Measurements from ENCODE around the gene RAB36. TPM values are rescaled to one million over a fixed set of nuclear protein-coding genes. Genes with fewer than 3 reads are reported as not detected.

The RAB36 gene, protein sequence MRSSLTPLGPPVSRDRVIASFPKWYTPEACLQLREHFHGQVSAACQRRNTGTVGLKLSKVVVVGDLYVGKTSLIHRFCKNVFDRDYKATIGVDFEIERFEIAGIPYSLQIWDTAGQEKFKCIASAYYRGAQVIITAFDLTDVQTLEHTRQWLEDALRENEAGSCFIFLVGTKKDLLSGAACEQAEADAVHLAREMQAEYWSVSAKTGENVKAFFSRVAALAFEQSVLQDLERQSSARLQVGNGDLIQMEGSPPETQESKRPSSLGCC
- total RNA-seq = 1.1 and 3.3 TPM in 2 replicates

DNA sequence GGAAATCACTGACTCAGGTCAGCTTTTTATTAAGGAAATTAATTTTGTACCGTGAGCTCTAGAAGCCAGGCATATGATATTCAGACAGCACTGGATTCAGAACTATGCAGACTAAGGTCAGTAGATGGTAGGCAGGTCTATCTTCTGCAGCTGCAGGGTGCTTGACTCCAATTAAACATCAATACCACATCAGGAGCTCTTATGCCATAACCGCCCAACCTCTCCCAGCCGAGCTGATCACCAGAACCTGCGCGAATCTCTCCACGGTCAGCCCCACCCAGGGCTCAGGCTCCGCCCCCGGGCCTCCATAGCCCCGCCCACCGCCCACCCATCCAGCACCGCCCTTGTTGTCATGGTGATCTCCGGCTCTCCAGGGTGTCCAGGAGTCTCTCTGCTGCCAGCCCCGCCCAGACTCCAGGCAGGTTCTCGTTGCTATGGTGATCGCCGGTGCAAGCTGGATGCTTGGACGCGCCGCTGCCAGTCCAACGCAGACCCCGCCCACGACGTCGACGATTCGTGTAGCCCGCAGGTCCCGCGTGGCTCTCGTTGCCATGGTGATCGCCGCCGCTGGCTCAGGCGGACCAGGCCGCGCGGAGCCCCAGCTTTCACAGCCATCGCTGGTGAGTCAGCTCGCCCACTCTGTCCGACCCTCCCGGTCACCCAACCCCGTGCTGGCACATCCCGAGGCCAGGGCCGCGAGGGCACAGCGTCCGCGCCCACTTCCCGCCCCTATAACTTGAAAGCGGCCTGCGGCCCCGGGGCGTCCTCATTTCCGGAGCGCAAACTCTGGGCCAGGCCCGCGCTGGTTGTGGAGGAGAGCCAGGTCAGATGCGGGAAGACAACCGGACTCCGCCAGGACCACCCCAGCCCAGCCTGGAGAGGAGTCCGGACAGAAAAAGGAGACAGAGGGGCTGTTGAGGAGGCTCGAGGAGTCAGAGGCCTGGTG lies at the start of gene RAB36:
Gene RAB36, plus strand, starts transcription at position 546 of the 946 bp plus-strand sequence. CDS start 1,140 bp downstream, outside the sequence.

DNA sequence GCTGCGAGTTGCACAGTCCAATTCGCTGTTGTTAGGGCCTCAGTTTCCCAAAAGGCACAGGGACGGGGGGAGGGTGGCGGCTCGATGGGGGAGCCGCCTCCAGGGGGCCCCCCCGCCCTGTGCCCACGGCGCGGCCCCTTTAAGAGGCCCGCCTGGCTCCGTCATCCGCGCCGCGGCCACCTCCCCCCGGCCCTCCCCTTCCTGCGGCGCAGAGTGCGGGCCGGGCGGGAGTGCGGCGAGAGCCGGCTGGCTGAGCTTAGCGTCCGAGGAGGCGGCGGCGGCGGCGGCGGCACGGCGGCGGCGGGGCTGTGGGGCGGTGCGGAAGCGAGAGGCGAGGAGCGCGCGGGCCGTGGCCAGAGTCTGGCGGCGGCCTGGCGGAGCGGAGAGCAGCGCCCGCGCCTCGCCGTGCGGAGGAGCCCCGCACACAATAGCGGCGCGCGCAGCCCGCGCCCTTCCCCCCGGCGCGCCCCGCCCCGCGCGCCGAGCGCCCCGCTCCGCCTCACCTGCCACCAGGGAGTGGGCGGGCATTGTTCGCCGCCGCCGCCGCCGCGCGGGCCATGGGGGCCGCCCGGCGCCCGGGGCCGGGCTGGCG lies 35.1 kb downstream of the RAB36 start, which contains the start of gene BCR:
Gene BCR, plus strand, starts transcription at position 209 of the 592 bp plus-strand sequence. CDS start 452 bp downstream, outside the sequence.

Other genes starting within 250 kb of the RAB36 start
- gene GNAZ, start 75.0 kb upstream of the RAB36 start, total RNA-seq = 0.96 and 1.4 TPM in 2 replicates
- 0.85 TPM in 1 of 2 replicates, not detected in the other for gene RSPH14, start 3.5 kb upstream of the RAB36 start, total RNA-seq
- gene BCR, start 35.0 kb downstream of the RAB36 start, total RNA-seq = 25.7 and 47.2 TPM in 2 replicates